HepG2 (cell line): ENCODE results near the gene ALMS1.
"Not testable (repeated sequence)": the region's sequence is repeated elsewhere in the genome, so short reads cannot be mapped to it uniquely, and the experiment has no call there.

Experiments used
- CTCF ChIP-seq: sonication (generic); formaldehyde crosslinking; IDR thresholded peaks from 2 replicates; pipeline ENCODE4 v1.5.0; 2020; ENCODE audit warnings: mild to moderate bottlenecking, missing genetic modification reagents, moderate library complexity
- KLF16 ChIP-seq, 2 experiments: sonication (generic) in 1 of 2; formaldehyde crosslinking in 1 of 2; IDR thresholded peaks; 2 replicates each; pipeline versions ENCODE4 v1.6.1 to v1.8.0; 2016 to 2023; ENCODE audit warnings: missing genetic modification reagents in 2 of 2, missing compliant biosample characterization in 1 of 2
- MAFF ChIP-seq: IDR thresholded peaks from 2 replicates; pipeline ENCODE4 v1.6.1; 2011; ENCODE audit warnings: low read depth, low read length, improper control_type of control experiment
- NFYB ChIP-seq: sonication (generic); formaldehyde crosslinking; IDR thresholded peaks from 2 replicates; pipeline ENCODE4 v1.4.0; 2020; ENCODE audit warnings: missing genetic modification reagents
- RCOR2 ChIP-seq: IDR thresholded peaks from 2 replicates; pipeline ENCODE4 v1.6.1; 2016; ENCODE audit warnings: missing biosample characterization, missing genetic modification reagents

- not testable (repeated sequence) for TF ChIP-seq NFYB (CRISPR knock-in tag); KLF16 (CRISPR knock-in tag; IDR thresholded peaks at IDR 0.05); CTCF (CRISPR knock-in tag); RCOR2 (CRISPR knock-in tag)
- peak; percentile 82 for TF ChIP-seq MAFF
Measured at GRCh38 chr2:73604589-73604988, 219.0 kb downstream of the ALMS1 start.
